AG09309 (cell line): ENCODE data around the gene SHC2.
A peak's percentile ranks its signal among the peaks of the same experiment; 100 is the strongest.
"Not testable (repeated sequence)": the region's sequence is repeated elsewhere in the genome, so short reads cannot be mapped to it uniquely, and the experiment has no call there.

ENCODE experiments used
- DNase-seq: peaks from one replicate; pipeline ENCODE4 v3.0.0-alpha.2; 2010; ENCODE audit warnings: low read depth
- H3K4me3 ChIP-seq: 2 replicates; pipeline ENCODE4 v1.5.1; 2011; ENCODE audit warnings: mild to moderate bottlenecking, low read depth, low read length, moderate library complexity; ENCODE audit not compliant: control insufficient read depth
- CTCF ChIP-seq: IDR thresholded peaks from 2 replicates; pipeline ENCODE4 v1.5.1; 2011; ENCODE audit warnings: mild to moderate bottlenecking, low read depth, low read length, inconsistent platforms; ENCODE audit not compliant: insufficient read depth, control insufficient read depth; ENCODE audit errors: missing control alignments

SHC2 gene

GRCh38 chr19:389935-390289, 70.9 kb downstream of the SHC2 start:
- H3K4me3 ChIP-seq: no peak overlapping the region
- DNase-seq: no peak
- TF ChIP-seq CTCF: no peak

- no peak for DNase-seq
- TF ChIP-seq CTCF: no peak
- no peak overlapping the region for H3K4me3 ChIP-seq
Measured at GRCh38 chr19:389255-389934, 71.4 kb downstream of the SHC2 start.

GRCh38 chr19:388691-389090, 72.1 kb downstream of the SHC2 start:
- TF ChIP-seq CTCF: no peak
- DNase-seq: no peak

GRCh38 chr19:387777-388176, 73.1 kb downstream of the SHC2 start:
- H3K4me3 ChIP-seq: no peak overlapping the region
- DNase-seq: no peak
- no peak for TF ChIP-seq CTCF

More at GRCh38 chr19:388691-389090, 72.1 kb downstream of the SHC2 start:
- no peak overlapping the region for H3K4me3 ChIP-seq

GRCh38 chr19:386632-387301, 74.1 kb downstream of the SHC2 start:
- H3K4me3 ChIP-seq: not testable (repeated sequence)

GRCh38 chr19:386189-386588, 74.6 kb downstream of the SHC2 start:
- DNase-seq, H3K4me3 ChIP-seq: not testable (repeated sequence)
- peak; percentile 11 for TF ChIP-seq CTCF

More at GRCh38 chr19:386632-387301, 74.1 kb downstream of the SHC2 start:
- not testable (repeated sequence) for DNase-seq

- no peak for TF ChIP-seq CTCF
- H3K4me3 ChIP-seq: no peak overlapping the region
- no peak for DNase-seq
Measured at GRCh38 chr19:384799-385169, 76.0 kb downstream of the SHC2 start.
